ENCODE measurements around the gene U2AF2.
A peak's percentile ranks its signal among the peaks of the same experiment; 100 is the strongest.

The U2AF2 gene

GRCh38 chr19:55622242-55622969, 32.4 kb upstream of the U2AF2 start:
- no peak for DNase-seq

GRCh38 chr19:55623130-55623529, 31.7 kb upstream of the U2AF2 start:
- no peak for DNase-seq

- no peak for DNase-seq
Measured at GRCh38 chr19:55623561-55623960, 31.3 kb upstream of the U2AF2 start.

- DNase-seq = peak; percentile 82 to 91
Measured at GRCh38 chr19:55624109-55625003, 30.5 kb upstream of the U2AF2 start, which contains the start of gene ZNF784. TSS of gene ZNF784 (minus strand) at chr19:55624566. CDS start at chr19:55624561, 5 bp downstream.

- DNase-seq = no peak
Measured at GRCh38 chr19:55625004-55625326, 29.9 kb upstream of the U2AF2 start.

- no peak for DNase-seq
Measured at GRCh38 chr19:55626350-55626749, 28.5 kb upstream of the U2AF2 start.

GRCh38 chr19:55632463-55632834, 22.4 kb upstream of the U2AF2 start:
- peak; percentile 86 to 90 for DNase-seq

GRCh38 chr19:55633861-55634260, 21.0 kb upstream of the U2AF2 start:
- no peak for DNase-seq

GRCh38 chr19:55635334-55635717, 19.5 kb upstream of the U2AF2 start:
- no peak for DNase-seq

GRCh38 chr19:55635856-55636440, 18.9 kb upstream of the U2AF2 start:
- DNase-seq = no peak

- DNase-seq = no peak
Measured at GRCh38 chr19:55636723-55637122, 18.1 kb upstream of the U2AF2 start.

GRCh38 chr19:55637534-55637933, 17.3 kb upstream of the U2AF2 start:
- no peak for DNase-seq

- DNase-seq = peak; percentile 36 to 55
Measured at GRCh38 chr19:55638864-55639359, 15.9 kb upstream of the U2AF2 start.

GRCh38 chr19:55640043-55640576, 14.7 kb upstream of the U2AF2 start:
- DNase-seq = peak; percentile 58 to 83

GRCh38 chr19:55640577-55641425, 14.0 kb upstream of the U2AF2 start, which contains the start of gene ZNF580:
TSS of gene ZNF580 (plus strand) at chr19:55641002. CDS start at chr19:55642509, 1,507 bp downstream.
- peak; percentile 60 for DNase-seq

- DNase-seq = peak in 1 of 2 experiments; percentile 12
Measured at GRCh38 chr19:55641426-55642152, 13.2 kb upstream of the U2AF2 start.

- peak in 1 of 2 experiments; percentile 48 for DNase-seq
Measured at GRCh38 chr19:55642153-55643002, 12.5 kb upstream of the U2AF2 start.

GRCh38 chr19:55643003-55643886, 11.6 kb upstream of the U2AF2 start, which contains the start of gene ZNF581:
TSS of gene ZNF581 (plus strand) at chr19:55643649. CDS start at chr19:55644572, 923 bp downstream.
- DNase-seq = peak; percentile 57 to 65

- no peak for DNase-seq
Measured at GRCh38 chr19:55643887-55644176, 11.0 kb upstream of the U2AF2 start.

All from SHP77 (cell line).